Right lobe of liver (tissue), 6 donors: ENCODE data around the gene CIC. TPM values are rescaled to one million over a fixed set of nuclear protein-coding genes. Genes with fewer than 3 reads are reported as not detected.
"Not testable (repeated sequence)": the region's sequence is repeated elsewhere in the genome, so short reads cannot be mapped to it uniquely, and the experiment has no call there.

Experiments
- ATAC-seq, 4 donors: fragments of 200-7000 bp; cut with Tn5 transposase; one replicate each; pipeline ENCODE4 v1.9.1; 2020; ENCODE audit warnings: mild to moderate bottlenecking in 4 of 4, moderate library complexity in 4 of 4
- DNase-seq, 3 donors: peaks; one replicate each; pipeline ENCODE4 v3.0.0-alpha.2; 2020
- H3K27ac ChIP-seq, 3 donors: fragments of 200-600 bp; one replicate each; pipeline ENCODE4 v1.8.0; 2022
- H3K27me3 ChIP-seq, 2 donors: fragments of 200-600 bp; one replicate each; pipeline ENCODE4 v1.8.0; 2022
- H3K36me3 ChIP-seq, 4 donors: fragments of 200-600 bp; sonication (generic) in 1 of 4; one replicate each; pipeline versions ENCODE4 v1.5.1 to v1.8.0; 2017 to 2022; ENCODE audit warnings: control low read depth in 1 of 4
- H3K4me1 ChIP-seq, 4 donors: fragments of 200-600 bp; sonication (generic) in 1 of 4; one replicate each; pipeline versions ENCODE4 v1.5.1 to v1.8.0; 2017 to 2022; ENCODE audit warnings: control low read depth in 1 of 4
- H3K4me3 ChIP-seq, 3 donors: fragments of 200-600 bp; one replicate each; pipeline ENCODE4 v1.8.0; 2022
- H3K9me3 ChIP-seq, 4 donors: fragments of 200-600 bp; sonication (generic) in 1 of 4; one replicate each; pipeline versions ENCODE4 v1.5.1 to v1.8.0; 2017 to 2022; ENCODE audit warnings: control low read depth in 1 of 4
- POLR2A ChIP-seq: fragments of 450-650 bp; IDR thresholded peaks from one replicate; pipeline ENCODE4 v1.6.1; 2017; ENCODE audit warnings: antibody characterized with exemption, mild to moderate bottlenecking
- whole genome bisulfite sequencing: methylation state at CpG from one replicate; pipeline ENCODE4 v1.1.6; 2018; ENCODE audit warnings: low coverage, low lambda C conversion rate; ENCODE audit not compliant: insufficient coverage; ENCODE audit errors: missing lambda C conversion rate; 5-methylcytosine and 5-hydroxymethylcytosine counted together
- intact Hi-C, 2 donors: fragments of 100-400 bp; cut with DNase I; formaldehyde crosslinking; loops; one replicate each; pipeline versions ENCODE4 v1.11.2 to v1.14.1; 2022
- total RNA-seq, 6 experiments: library from RNA; depleted of rRNA in 2 of 6; stranded (reverse); fragments of >200 nt in 2 of 6; fragmentation: NEBNext Ultra II Directional in 3 of 6; extraction: Animal tissue kit (Norgen Biotek cat#: 25700) in 3 of 6; gene quantifications; one replicate each; pipeline versions ENCODE4 v1.1.0 to v1.2.4, GENCODE V29; 2016 to 2023
- TF ChIP-seq, protein P1 (sequence below), 4 donors: fragments of 200-600 bp in 3 of 4; fragments of 450-650 bp in 1 of 4; IDR thresholded peaks; one replicate each; pipeline versions ENCODE4 v1.5.1 to v1.8.0; 2016 to 2022; ENCODE audit warnings: antibody characterized with exemption in 4 of 4, mild to moderate bottlenecking in 2 of 4
- donor health status: DM: no; HTN: yes; CAD: no.
- donor health status: DM: no; HTN: no; CAD: no.
- donor health status: DM: no; HTN: no; CAD: no.
- donor health status: DM: no; HTN: yes; CAD: no.
- donor health status: DM: no; HTN: yes; CAD: no.

The CIC gene
- total RNA-seq, 6 experiments from 2014 or later = 19.9 to 53.6 (median 35.2) TPM

DNA sequence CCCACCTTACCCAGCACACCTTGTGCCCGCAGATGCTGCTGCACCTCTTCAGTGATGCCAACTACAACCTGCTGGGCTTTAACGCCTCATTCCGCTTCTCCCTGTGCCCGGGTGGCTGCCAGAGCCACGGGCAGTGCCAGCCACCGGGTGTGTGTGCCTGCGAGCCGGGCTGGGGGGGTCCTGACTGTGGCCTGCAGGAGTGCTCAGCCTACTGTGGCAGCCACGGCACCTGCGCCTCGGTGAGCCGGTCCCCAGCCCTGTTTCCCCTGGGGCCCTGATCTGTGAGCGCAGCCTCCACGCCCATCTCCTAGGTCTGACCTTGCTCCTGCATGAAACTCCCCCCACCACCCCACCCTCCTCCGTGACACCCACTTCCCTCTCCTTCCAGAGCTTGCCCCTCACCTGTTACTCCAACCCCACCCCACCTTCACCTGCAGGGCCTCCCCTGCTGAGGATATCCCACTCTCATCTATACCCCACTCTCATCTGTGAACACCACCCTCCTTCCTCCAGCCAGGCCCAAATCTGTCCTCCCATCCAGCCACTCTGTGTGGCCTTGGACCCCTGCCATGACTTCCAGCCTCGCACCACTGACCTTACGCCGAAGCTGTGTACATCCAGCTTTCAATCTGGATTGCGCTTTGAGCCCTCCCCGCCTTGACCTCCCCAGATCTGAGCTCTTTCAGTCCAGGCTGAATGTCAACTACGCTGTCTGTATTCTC is 65.1 kb downstream of the CIC start:
- no peak overlapping the region for H3K27ac ChIP-seq
- no peaks in the 10 kb centered on the region for H3K4me1 ChIP-seq
- no peak for TF ChIP-seq POLR2A
- TF ChIP-seq, protein P1, sequence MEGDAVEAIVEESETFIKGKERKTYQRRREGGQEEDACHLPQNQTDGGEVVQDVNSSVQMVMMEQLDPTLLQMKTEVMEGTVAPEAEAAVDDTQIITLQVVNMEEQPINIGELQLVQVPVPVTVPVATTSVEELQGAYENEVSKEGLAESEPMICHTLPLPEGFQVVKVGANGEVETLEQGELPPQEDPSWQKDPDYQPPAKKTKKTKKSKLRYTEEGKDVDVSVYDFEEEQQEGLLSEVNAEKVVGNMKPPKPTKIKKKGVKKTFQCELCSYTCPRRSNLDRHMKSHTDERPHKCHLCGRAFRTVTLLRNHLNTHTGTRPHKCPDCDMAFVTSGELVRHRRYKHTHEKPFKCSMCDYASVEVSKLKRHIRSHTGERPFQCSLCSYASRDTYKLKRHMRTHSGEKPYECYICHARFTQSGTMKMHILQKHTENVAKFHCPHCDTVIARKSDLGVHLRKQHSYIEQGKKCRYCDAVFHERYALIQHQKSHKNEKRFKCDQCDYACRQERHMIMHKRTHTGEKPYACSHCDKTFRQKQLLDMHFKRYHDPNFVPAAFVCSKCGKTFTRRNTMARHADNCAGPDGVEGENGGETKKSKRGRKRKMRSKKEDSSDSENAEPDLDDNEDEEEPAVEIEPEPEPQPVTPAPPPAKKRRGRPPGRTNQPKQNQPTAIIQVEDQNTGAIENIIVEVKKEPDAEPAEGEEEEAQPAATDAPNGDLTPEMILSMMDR (IDR thresholded peaks at IDR 0.05) = no peak
- H3K27me3 ChIP-seq = no peaks in the 10 kb centered on the region
- ATAC-seq (peak in 1 of 4 donors; percentile 8), DNase-seq (no peak)
- H3K4me3 ChIP-seq = no peak overlapping the region
- no peaks in the 10 kb centered on the region for H3K9me3 ChIP-seq
- intact Hi-C loops = no loop called here
- H3K36me3 ChIP-seq = no peaks in the 10 kb centered on the region
- WGBS = 70% methylated on average over 7 of the region's 21 CpGs

DNA sequence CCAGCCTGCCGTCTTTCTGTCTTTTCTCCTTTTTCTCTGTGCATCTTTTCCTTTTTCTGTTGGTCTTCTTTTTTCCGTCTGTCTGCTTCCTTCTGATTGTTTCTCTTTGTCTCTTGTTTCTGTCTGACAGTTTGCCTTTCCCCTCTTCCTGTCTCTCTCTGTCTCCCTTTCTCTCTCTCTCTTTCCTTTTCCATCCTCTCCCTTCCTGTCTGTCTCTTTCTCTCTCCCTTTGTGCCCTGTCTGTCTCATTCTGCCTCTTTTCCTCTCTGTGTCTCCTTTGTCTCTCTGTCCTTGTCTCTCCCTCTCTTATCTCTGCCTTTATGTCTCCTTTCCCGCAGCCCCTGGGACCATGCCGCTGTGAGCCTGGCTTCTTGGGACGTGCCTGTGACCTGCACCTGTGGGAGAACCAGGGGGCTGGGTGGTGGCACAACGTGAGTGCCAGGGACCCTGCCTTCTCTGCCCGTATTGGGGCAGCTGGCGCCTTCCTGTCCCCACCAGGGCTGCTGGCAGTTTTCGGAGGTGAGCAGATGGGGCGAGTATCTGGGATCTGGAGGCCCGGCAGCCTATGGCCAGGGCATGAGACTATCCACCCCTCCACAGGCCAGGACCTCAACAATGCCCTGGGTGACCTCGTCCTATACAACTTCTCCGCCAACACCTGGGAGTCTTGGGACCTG is 65.8 kb downstream of the CIC start:
- DNase-seq (no peak), ATAC-seq (no peak)
- H3K36me3 ChIP-seq = no peaks in the 10 kb centered on the region
- H3K4me1 ChIP-seq = no peaks in the 10 kb centered on the region
- intact Hi-C loops = no loop called here
- H3K9me3 ChIP-seq = no peaks in the 10 kb centered on the region
- H3K27ac ChIP-seq = no peak overlapping the region
- H3K4me3 ChIP-seq = no peak overlapping the region
- WGBS = 78% methylated on average over 6 of the region's 13 CpGs
- no peaks in the 10 kb centered on the region for H3K27me3 ChIP-seq
- TF ChIP-seq, protein P1 (IDR thresholded peaks at IDR 0.05) = no peak
- no peak for TF ChIP-seq POLR2A

DNA sequence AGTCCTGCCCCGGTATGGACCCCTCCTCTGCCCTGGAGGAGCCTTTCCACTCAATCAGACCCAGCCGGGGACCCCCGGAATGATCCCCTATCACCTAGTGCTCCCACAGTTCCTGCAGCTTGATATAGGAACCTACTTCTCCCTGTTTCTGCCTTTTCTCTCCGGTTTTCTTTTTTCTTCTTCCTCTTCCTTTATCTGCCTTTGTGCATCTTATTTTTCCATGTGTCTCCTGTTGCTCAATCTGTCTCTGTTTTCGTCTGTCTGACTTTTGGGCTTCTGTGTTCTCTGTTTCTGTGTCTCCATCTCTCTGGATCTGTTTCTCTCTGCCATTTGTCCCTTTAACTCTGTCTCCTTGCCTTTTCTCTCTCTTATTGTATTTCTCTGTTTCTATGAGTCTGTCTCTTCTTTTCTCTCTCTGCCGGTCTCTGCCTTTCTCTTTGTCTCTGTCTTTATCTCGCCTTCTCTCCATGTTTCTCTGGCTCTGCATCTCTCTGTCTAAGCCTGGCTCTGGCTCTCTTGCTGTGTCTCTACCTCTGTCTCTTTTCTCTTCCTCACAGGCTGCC is 66.4 kb downstream of the CIC start:
- intact Hi-C loops = no loop called here
- Histone ChIP-seq H3K27ac (no peak overlapping the region), H3K36me3 (no peaks in the 10 kb centered on the region)

DNA sequence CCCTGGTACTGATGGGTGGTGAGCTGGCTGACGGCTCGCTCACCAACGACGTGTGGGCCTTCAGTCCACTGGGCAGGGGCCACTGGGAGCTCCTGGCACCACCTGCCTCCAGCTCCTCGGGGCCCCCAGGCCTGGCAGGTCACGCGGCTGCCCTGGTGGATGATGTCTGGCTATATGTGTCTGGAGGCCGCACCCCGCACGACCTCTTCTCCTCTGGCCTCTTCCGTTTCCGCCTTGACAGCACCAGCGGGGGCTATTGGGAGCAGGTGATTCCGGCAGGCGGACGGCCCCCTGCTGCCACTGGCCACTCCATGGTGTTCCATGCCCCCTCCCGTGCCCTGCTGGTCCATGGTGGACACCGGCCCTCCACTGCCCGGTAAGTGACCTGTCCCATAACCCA is 66.9 kb downstream of the CIC start:
- no peak for DNase-seq
- no peaks in the 10 kb centered on the region for H3K27me3 ChIP-seq
- no peaks in the 10 kb centered on the region for H3K36me3 ChIP-seq
- no peak for TF ChIP-seq POLR2A
- TF ChIP-seq, protein P1 (IDR thresholded peaks at IDR 0.05) = no peak
- H3K4me1 ChIP-seq = no peaks in the 10 kb centered on the region
- 100% methylated on average over 5 of the region's 19 CpGs for WGBS
- no peak overlapping the region for H3K4me3 ChIP-seq
- ATAC-seq = no peak
- no peak overlapping the region for H3K27ac ChIP-seq
- intact Hi-C loops = no loop called here
- H3K9me3 ChIP-seq = no peaks in the 10 kb centered on the region

More for the DNA sequence above, 66.4 kb downstream of the CIC start:
- WGBS = 86% methylated on average over 6 of the region's 7 CpGs
- H3K4me1 ChIP-seq = no peaks in the 10 kb centered on the region
- no peaks in the 10 kb centered on the region for H3K9me3 ChIP-seq
- no peak for DNase-seq
- no peak for TF ChIP-seq POLR2A
- TF ChIP-seq, protein P1 (IDR thresholded peaks at IDR 0.05) = no peak
- no peaks in the 10 kb centered on the region for H3K27me3 ChIP-seq
- H3K4me3 ChIP-seq = no peak overlapping the region
- ATAC-seq = no peak

DNA sequence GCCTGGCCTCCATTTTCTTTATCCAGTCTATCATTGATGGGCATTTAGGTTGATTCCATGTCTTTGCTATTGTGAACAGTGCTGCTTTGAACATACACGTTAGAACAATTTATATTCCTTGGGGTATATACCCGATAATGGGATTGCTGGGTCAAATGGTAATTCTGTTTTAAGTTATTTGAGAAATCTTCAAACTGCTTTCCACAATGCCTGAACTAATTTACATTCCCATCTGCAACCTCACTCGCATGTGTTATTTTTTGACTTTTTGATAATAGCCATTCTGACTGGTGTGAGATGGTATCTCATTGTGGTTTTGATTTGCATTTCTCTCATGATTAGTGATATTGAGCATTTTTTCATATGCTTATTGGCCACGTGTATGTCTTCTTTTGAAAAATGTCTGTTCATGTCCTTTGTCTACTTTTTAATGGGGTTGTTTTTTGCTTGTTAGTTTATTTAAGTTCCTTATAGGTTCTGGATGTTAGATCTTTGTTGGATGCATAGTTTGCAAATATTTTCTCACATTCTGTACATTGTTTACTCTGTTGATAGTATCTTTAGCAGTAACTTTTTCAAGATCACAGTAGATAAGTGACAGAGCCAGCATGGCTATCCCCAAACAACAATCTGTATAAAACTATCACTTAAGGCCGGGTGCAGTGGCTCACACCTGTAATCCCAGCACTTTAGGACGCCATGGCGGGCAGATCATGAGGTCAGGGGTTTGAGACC is 70.2 kb downstream of the CIC start:
- 91% methylated on average over 7 of the region's 7 CpGs for WGBS
- H3K27ac ChIP-seq, H3K4me3 ChIP-seq, H3K27me3 ChIP-seq, ATAC-seq, H3K36me3 ChIP-seq, intact Hi-C loops, DNase-seq, H3K9me3 ChIP-seq, H3K4me1 ChIP-seq: not testable (repeated sequence)

DNA sequence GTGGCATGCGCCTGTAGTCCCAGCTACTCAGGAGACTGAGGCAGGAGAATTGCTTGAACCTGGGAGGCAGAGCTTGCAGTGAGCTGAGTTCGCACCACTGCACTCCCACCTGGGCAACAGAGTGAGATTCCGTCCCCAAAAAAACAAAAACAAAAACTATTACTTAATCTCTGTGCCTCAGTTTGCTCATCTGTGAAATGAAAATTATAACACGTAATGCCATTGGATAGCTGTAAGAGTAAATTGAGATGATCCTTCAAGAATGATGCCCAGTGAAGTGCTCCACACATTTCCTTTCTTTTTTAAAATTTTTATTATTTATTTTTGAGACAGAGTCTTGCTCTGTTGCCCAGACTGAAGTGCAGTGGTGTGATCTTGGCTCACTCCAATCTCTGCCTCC is 70.9 kb downstream of the CIC start:
- not testable (repeated sequence) for ATAC-seq, H3K36me3 ChIP-seq

More for the DNA sequence above, 70.9 kb downstream of the CIC start:
- H3K27ac ChIP-seq, H3K4me3 ChIP-seq, H3K27me3 ChIP-seq, intact Hi-C loops, H3K9me3 ChIP-seq, DNase-seq, H3K4me1 ChIP-seq: not testable (repeated sequence)
- 90% methylated on average over 3 of the region's 4 CpGs for WGBS
